Measurements from ENCODE around the gene HPSE2.

The HPSE2 gene

DNA sequence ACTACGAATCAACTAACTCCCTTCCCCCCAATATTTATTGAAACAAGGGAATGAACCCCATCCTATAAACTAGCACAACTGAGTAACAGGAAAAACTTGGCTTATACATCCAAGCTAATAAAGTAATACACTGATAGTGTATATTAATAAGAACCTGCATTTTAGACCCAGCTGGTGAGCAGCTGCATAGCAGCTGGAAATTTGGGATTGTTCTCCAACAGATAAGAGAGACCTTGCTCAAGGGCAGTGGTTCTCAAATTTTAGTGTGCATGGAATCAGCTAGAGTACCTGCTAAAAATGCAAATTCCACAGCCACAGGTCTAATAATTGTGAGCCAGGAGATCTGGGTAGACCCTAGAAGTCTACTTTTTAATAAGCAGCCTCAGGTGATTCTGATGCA is 404.3 kb downstream of the HPSE2 start:
- DNase-seq: no peak

GRCh38 chr10:98825741-98826140 is 409.9 kb downstream of the HPSE2 start:
- no peak for DNase-seq

DNA sequence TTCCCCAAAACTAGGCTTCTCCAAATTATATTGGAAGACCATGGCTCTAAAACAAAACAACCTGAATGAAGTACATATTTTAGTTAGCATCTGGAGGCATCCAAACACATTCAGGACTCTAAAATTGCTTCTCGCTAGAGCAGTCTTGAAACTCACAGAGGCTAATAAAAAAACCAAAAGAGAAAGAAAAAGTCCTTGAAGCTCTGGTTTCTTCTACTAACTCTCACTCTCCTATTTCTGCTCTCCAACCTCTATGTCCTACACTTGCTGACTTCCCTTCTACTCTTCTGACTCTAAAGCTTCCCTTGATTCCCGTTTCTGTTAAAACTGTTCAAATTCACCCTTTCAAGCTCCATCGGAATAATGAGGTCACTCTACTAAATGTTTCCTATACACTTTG is 418.3 kb downstream of the HPSE2 start:
- DNase-seq: no peak

- no peak for DNase-seq
Observed at GRCh38 chr10:98815039-98815885, 420.4 kb downstream of the HPSE2 start.

GRCh38 chr10:98814470-98814869 is 421.2 kb downstream of the HPSE2 start:
- DNase-seq: no peak

DNA sequence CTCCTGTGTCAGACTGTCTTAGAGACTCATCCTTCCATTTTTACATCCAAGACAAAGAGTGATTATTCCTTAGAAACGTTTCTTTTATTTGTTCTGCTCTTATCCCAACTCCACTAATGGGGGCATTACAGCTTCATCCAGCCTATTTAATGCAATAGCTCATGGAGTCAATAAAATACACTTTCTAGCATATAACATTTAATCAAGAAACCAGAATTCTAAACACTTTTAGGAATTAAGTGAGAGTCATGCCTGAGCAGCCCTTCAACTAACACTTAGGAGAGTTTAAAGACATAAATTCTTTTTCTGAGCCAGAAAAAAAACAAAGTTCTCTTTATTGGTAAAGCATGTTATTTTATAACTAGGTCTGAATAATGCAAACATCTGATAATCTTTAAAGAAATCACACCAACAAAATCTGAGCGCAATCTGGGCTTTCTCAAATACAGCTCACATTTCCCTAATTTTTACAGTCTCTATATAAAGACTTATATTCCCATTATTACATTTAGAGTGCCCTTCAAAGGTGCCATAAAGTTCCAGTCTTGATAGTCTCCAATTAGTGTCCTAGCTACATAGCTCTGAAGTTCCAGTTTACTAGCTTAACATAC is 427.3 kb downstream of the HPSE2 start:
- no peak for DNase-seq

- DNase-seq: no peak
Observed at GRCh38 chr10:98800263-98800662, 435.4 kb downstream of the HPSE2 start.

DNA sequence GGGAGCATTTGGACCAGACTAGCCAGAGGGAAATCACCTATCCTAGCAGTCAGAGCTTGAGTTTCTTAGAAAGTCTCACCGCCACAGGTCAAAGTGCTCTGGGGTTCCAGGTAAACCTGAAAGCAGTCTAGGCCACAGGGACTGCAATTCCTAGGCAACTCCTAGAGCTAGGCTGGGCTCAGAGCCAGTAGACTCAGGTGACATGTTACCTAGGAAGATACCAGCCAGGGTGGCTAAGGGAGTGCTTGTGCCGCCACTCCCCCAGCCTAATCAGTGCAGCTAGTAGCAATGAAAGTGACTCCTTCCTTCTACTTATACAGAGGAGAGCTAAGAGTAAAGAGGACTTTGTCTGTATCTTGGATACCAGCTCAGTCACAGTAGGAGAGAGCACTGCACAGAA is 440.2 kb downstream of the HPSE2 start:
- DNase-seq: no peak

- DNase-seq: peak; percentile 10
Observed at GRCh38 chr10:98790817-98791216, 444.8 kb downstream of the HPSE2 start.

GRCh38 chr10:98778277-98778759 is 457.3 kb downstream of the HPSE2 start:
- DNase-seq: no peak

GRCh38 chr10:98758463-98758862 is 477.2 kb downstream of the HPSE2 start:
- DNase-seq: peak; percentile 70

- DNase-seq: peak; percentile 44
Observed at GRCh38 chr10:98748298-98748697, 487.4 kb downstream of the HPSE2 start.

- no peak for DNase-seq
Observed at GRCh38 chr10:98745645-98746044, 490.0 kb downstream of the HPSE2 start.

- DNase-seq: no peak
Observed at GRCh38 chr10:98720551-98720950, 515.1 kb downstream of the HPSE2 start.

- DNase-seq: no peak
Observed at GRCh38 chr10:98713586-98713985, 522.1 kb downstream of the HPSE2 start.

DNA sequence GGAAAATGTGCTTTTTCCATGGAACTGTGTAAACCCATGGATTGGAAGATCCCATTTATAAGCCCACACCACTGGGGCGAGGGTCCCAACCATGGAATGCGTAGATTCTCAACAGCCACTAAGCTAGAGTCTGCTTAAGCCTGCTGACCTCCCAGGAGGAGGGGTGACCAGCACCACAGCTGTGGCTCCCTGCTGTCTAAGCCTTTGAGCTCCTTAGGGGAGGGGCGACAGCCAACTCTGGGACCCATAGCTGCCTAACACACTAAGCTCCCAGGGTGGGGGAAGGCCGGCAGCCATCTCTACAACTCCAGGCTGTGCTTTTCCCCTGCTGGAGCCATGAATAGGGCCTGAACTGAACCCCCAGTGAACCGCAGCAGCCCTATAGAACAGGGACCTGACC is 539.1 kb downstream of the HPSE2 start:
- DNase-seq: no peak

- DNase-seq: no peak
Observed at GRCh38 chr10:98694883-98695282, 540.8 kb downstream of the HPSE2 start.

GRCh38 chr10:98694014-98694413 is 541.6 kb downstream of the HPSE2 start:
- no peak for DNase-seq

- no peak for DNase-seq
Observed at GRCh38 chr10:98687685-98688084, 548.0 kb downstream of the HPSE2 start.

- DNase-seq: no peak
Observed at GRCh38 chr10:98684019-98684899, 551.4 kb downstream of the HPSE2 start.

- DNase-seq: peak; percentile 1
Observed at GRCh38 chr10:98676895-98677294, 558.8 kb downstream of the HPSE2 start.

DNA sequence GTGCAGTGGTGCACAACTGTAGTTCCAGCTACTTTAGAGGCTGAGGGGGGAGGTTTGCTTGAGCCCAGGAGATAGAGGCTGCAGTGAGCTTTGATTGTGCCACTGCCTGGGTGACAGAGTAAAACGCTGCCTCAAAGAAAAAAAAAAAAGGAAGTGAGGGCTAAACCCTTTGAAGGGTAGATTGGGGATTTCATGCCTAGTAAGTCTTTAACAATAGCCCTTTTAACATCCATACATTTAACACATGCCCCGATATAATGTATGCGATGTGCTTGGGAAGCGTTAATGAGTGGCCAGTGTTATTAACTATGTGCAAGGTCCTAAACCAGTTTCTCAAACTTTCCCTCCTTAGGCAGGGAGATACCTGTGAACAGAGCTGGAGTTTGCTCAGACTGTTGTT is 559.8 kb downstream of the HPSE2 start:
- no peak for DNase-seq

GRCh38 chr10:98673171-98673782 is 562.4 kb downstream of the HPSE2 start:
- no peak for DNase-seq

Measured in fibroblast of skin of scalp (primary cell).